Measurements from ENCODE around the gene C1orf216. TPM values are rescaled to one million over a fixed set of nuclear protein-coding genes. Genes with fewer than 3 reads are reported as not detected.
"Not testable (repeated sequence)": the region's sequence is repeated elsewhere in the genome, so short reads cannot be mapped to it uniquely, and the experiment has no call there.

C1orf216 gene
- total and polyA plus RNA-seq, 7 experiments from 2014 or later, result 3.2 to 15.2 (median 4.6) TPM

DNA sequence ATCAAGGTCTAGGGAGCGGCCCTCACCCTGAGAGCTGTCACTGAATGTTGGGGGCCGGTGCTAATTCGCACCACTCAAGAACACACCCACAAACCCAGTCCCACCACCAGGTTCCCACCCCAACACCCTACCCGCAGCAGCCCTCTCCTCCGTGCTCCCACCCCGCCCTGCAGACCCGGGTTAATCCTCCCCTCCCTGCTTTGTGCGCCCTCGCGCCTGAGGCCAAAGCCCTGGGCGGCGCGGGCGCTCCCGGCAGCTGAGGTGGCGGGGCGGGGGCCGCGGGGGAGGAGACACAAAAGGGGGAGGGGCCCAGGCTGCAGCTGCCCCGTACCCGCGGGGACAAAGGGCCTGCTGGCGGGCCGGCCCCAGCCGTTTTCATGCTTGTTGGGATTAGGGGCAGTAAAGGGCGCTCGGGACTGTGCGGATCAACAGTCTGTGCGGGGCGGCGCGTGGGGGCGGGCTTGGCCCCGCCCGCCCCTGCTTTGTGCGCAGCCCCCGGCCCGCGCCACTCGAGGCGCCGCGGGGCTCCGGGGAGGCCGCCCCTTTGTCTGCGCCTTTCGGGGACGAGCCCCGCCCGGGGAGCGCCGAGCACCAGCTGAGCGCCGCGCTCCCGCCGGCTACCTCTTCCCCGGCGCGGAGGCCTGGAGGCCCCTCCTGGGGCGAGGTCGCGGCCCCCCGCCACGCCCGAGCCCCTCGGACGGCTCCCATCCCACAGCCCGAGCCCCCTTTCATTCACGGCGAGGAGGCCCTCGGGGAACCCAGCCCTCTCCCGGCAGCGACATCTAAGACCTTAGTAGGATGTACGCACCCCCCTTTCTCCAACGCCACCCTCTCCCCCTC lies 10.9 kb downstream of the C1orf216 start:
- peak overlapping the region; percentile 75 to 97 (median 86) for H3K4me3 Mint-ChIP-seq
- H3K36me3 Mint-ChIP-seq, result peaks cover 0 to 9% (median 0%) of the 10 kb centered on the region in 5 donors
- no peaks in the 10 kb centered on the region for H3K9me3 Mint-ChIP-seq
- H3K4me1 Mint-ChIP-seq, result peaks cover 7 to 24% (median 18%) of the 10 kb centered on the region in 7 donors
- Histone ChIP-seq H3K9me3 (ENCODE audit: control insufficient read depth in 2 of 3, low read length in 3 of 3) (no peaks in the 10 kb centered on the region), H3K36me3 (ENCODE audit: control insufficient read depth in 2 of 3, insufficient read depth in 3 of 3, low read length in 3 of 3) (no peaks in the 10 kb centered on the region), H3K4me3 (ENCODE audit: low read length) (peak overlapping the region; percentile 53), H3K27me3 (ENCODE audit: control insufficient read depth in 2 of 2, insufficient read depth in 2 of 2, low read length in 2 of 2) (no peaks in the 10 kb centered on the region), H3K27ac (ENCODE audit: low read depth, low read length) (no peak overlapping the region), H3K4me1 (ENCODE audit: control insufficient read depth in 2 of 2, insufficient read depth in 2 of 2, low read length in 2 of 2) (peaks cover 0 to 5% of the 10 kb centered on the region in 2 donors)
- peak overlapping the region in 1 of 9 donors; percentile 67 for H3K27ac Mint-ChIP-seq
- ATAC-seq (peak; percentile 61), DNase-seq (peak in 4 of 9 donors; percentile 7 to 48 (median 20))
- ChIA-PET POLR2A (no interaction called here), CTCF (interaction anchor here (0.7 to 1.1 kb wide), 2 partner anchors 7 to 61 kb away, joined by 3 to 4 read pairs; no protein-coding TSS in a partner anchor)
- peaks cover 31 to 60% (median 45%) of the 10 kb centered on the region in 5 donors for H3K27me3 Mint-ChIP-seq
- intact Hi-C loops (cut with micrococcal nuclease), result no loop called here

DNA sequence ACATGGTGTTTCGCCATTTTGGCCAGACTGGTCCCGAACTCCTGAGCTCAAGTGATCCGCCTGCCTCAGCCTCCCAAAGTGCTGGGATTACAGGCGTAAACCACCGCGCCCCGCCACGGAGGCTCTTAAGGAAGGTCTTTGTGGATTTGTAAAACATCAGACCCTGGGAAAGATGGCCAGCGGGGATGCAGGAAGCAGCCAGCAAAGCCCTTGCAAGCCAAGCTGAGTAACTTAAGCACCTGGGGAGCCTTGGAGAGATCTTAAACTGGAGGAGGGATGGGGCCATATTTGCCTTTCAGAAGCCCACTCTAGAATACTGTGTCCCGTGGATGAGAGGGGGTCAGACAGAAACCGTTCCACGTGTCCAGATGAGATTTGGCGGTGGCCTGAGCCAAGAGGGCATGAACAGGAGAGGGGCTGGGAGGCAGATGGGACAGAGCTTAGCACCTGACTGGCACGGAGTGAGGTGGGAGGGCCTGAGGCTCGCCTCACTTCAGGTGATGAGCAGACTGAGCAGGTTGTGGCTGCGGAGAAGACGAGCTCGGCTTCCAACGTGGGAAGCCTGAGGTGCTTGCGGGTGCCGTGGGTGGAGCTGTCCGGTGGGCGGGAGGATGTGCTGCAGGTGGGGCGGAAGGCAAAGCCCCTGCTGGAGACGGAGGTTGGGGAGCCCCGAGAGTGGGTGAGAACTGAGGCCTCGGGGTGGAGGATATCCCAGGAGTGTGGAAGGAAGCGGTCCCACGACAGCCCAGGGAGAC lies 11.7 kb downstream of the C1orf216 start:
- Histone ChIP-seq H3K27ac (ENCODE audit: low read depth, low read length) (no peak overlapping the region), H3K9me3 (ENCODE audit: control insufficient read depth in 2 of 3, low read length in 3 of 3) (no peaks in the 10 kb centered on the region), H3K4me3 (ENCODE audit: low read length) (peak overlapping the region; percentile 53), H3K4me1 (ENCODE audit: control insufficient read depth in 2 of 2, insufficient read depth in 2 of 2, low read length in 2 of 2) (peaks cover 0 to 5% of the 10 kb centered on the region in 2 donors), H3K27me3 (ENCODE audit: control insufficient read depth in 2 of 2, insufficient read depth in 2 of 2, low read length in 2 of 2) (no peaks in the 10 kb centered on the region), H3K36me3 (ENCODE audit: control insufficient read depth in 2 of 3, insufficient read depth in 3 of 3, low read length in 3 of 3) (no peaks in the 10 kb centered on the region)
- peaks cover 7 to 24% (median 18%) of the 10 kb centered on the region in 7 donors for H3K4me1 Mint-ChIP-seq
- POLR2A ChIA-PET, result no interaction called here
- ATAC-seq (peak; percentile 61), DNase-seq (peak in 5 of 9 donors; percentile 12 to 43 (median 20))
- intact Hi-C loops (cut with micrococcal nuclease), result no loop called here
- H3K36me3 Mint-ChIP-seq, result peaks cover 0 to 9% (median 0%) of the 10 kb centered on the region in 5 donors
- peaks cover 36 to 67% (median 49%) of the 10 kb centered on the region in 5 donors for H3K27me3 Mint-ChIP-seq
- CTCF ChIA-PET, result interaction anchor here (0.7 to 1.1 kb wide), 2 partner anchors 8 to 62 kb away, joined by 3 to 4 read pairs; no protein-coding TSS in a partner anchor
- peak overlapping the region in 2 of 9 donors; percentile 5 to 16 for H3K27ac Mint-ChIP-seq
- peak overlapping the region; percentile 75 to 97 (median 86) for H3K4me3 Mint-ChIP-seq
- no peaks in the 10 kb centered on the region for H3K9me3 Mint-ChIP-seq

DNA sequence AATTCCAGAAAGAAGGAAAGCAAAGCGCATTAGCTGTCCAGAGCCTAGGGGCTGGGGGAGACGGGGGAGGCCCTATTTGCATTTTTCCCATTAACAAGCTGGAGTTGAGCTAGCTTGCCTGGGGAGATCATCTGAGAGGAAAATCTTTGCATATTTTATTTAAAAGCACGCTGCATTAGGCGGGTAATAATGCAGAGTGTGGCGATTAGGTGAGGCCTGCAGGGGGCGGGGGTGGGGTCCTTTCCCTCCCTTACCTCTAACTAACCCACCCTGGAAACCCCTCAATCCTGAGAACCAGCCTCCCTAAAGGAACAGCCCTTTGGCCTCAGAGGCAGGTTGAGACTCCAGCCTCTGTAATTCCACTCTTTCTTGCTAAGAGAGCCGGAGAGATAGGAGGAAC lies 16.2 kb downstream of the C1orf216 start:
- Histone ChIP-seq H3K36me3 (ENCODE audit: control insufficient read depth in 2 of 3, insufficient read depth in 3 of 3, low read length in 3 of 3) (no peaks in the 10 kb centered on the region), H3K27me3 (ENCODE audit: control insufficient read depth in 2 of 2, insufficient read depth in 2 of 2, low read length in 2 of 2) (no peaks in the 10 kb centered on the region), H3K9me3 (ENCODE audit: control insufficient read depth in 2 of 3, low read length in 3 of 3) (no peaks in the 10 kb centered on the region), H3K27ac (ENCODE audit: low read depth, low read length) (no peak overlapping the region), H3K4me3 (ENCODE audit: low read length) (no peak overlapping the region), H3K4me1 (ENCODE audit: control insufficient read depth in 2 of 2, insufficient read depth in 2 of 2, low read length in 2 of 2) (no peaks in the 10 kb centered on the region)
- ChIA-PET CTCF (interaction anchor here (2.3 kb wide), 1 partner anchor 11 kb away, joined by 7 read pairs; no protein-coding TSS in a partner anchor), POLR2A (no interaction called here)
- no peak for ATAC-seq
- Mint-ChIP-seq H3K9me3 (peaks cover 0 to 3% (median 0%) of the 10 kb centered on the region in 11 donors), H3K36me3 (peaks cover 0 to 4% (median 0%) of the 10 kb centered on the region in 5 donors), H3K27ac (no peak overlapping the region), H3K27me3 (peaks cover 54 to 88% (median 77%) of the 10 kb centered on the region in 5 donors), H3K4me3 (no peak overlapping the region), H3K4me1 (peaks cover 6 to 9% (median 8%) of the 10 kb centered on the region in 7 donors)
- intact Hi-C loops (cut with micrococcal nuclease), result no loop called here
- no peak for DNase-seq

DNA sequence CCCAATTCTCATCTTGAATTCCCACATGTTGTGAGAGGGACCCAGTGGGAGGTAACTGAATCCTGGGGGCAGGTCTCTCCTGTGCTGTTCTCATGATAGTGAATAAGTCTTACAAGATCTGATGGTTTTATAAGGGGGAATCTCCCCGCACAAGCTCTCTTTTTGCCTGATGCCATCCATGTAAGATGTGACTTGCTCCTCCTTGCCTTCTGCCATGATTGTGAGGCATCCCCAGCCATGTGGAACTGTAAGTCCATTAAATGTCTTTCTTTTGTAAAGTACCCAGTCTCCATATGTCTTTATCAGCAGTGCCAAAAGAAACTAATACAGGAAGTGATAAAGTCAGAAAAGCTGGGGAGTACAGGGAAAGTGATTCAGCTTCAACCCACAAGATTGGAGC lies 19.5 kb downstream of the C1orf216 start:
- intact Hi-C loops (cut with micrococcal nuclease); POLR2A ChIA-PET; H3K27ac ChIP-seq (ENCODE audit: low read depth, low read length); H3K4me3 ChIP-seq (ENCODE audit: low read length); H3K36me3 Mint-ChIP-seq; H3K27ac Mint-ChIP-seq; H3K27me3 ChIP-seq (ENCODE audit: control insufficient read depth in 2 of 2, insufficient read depth in 2 of 2, low read length in 2 of 2); H3K9me3 Mint-ChIP-seq; H3K9me3 ChIP-seq (ENCODE audit: control insufficient read depth in 2 of 3, low read length in 3 of 3); CTCF ChIA-PET; ATAC-seq; H3K36me3 ChIP-seq (ENCODE audit: control insufficient read depth in 2 of 3, insufficient read depth in 3 of 3, low read length in 3 of 3); H3K4me1 Mint-ChIP-seq; H3K4me1 ChIP-seq (ENCODE audit: control insufficient read depth in 2 of 2, insufficient read depth in 2 of 2, low read length in 2 of 2); H3K4me3 Mint-ChIP-seq; DNase-seq: not testable (repeated sequence)
- peaks cover 35 to 73% (median 58%) of the 10 kb centered on the region in 5 donors for H3K27me3 Mint-ChIP-seq

DNA sequence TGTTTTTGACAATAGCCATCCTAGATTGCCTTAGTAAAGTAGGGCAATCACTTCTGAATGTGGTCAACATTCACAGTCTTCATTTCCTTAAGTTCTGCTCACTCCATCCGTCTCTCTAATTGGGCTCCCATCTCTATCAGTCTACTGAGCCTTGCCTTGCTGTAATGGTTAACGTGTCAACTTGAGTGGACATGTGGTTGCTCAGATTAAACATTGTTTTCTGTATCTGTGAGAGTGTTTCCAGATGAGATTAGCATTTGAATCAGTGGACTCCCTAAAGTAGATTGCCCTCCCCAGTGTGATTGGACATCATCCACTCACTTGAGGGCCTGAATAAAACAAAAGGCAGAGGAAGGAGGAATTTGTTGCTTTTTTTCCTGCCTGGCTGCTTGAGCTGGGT lies 26.4 kb downstream of the C1orf216 start:
- no peaks in the 10 kb centered on the region for H3K9me3 ChIP-seq (ENCODE audit: control insufficient read depth in 2 of 3, low read length in 3 of 3)
- Mint-ChIP-seq H3K27me3 (peaks cover 4 to 38% (median 14%) of the 10 kb centered on the region in 5 donors), H3K27ac (no peak overlapping the region), H3K4me1 (peaks cover 0 to 6% (median 0%) of the 10 kb centered on the region in 7 donors), H3K9me3 (no peaks in the 10 kb centered on the region), H3K36me3 (no peaks in the 10 kb centered on the region), H3K4me3 (no peak overlapping the region)
- CTCF ChIA-PET, result no interaction called here
- POLR2A ChIA-PET, result no interaction called here
- H3K27ac ChIP-seq (ENCODE audit: low read depth, low read length), result no peak overlapping the region
- DNase-seq (no peak), ATAC-seq (no peak)
- intact Hi-C loops (cut with micrococcal nuclease), result no loop called here
- no peak overlapping the region for H3K4me3 ChIP-seq (ENCODE audit: low read length)
- no peaks in the 10 kb centered on the region for H3K36me3 ChIP-seq (ENCODE audit: control insufficient read depth in 2 of 3, insufficient read depth in 3 of 3, low read length in 3 of 3)
- H3K27me3 ChIP-seq (ENCODE audit: control insufficient read depth in 2 of 2, insufficient read depth in 2 of 2, low read length in 2 of 2), result no peaks in the 10 kb centered on the region
- H3K4me1 ChIP-seq (ENCODE audit: control insufficient read depth in 2 of 2, insufficient read depth in 2 of 2, low read length in 2 of 2), result no peaks in the 10 kb centered on the region

DNA sequence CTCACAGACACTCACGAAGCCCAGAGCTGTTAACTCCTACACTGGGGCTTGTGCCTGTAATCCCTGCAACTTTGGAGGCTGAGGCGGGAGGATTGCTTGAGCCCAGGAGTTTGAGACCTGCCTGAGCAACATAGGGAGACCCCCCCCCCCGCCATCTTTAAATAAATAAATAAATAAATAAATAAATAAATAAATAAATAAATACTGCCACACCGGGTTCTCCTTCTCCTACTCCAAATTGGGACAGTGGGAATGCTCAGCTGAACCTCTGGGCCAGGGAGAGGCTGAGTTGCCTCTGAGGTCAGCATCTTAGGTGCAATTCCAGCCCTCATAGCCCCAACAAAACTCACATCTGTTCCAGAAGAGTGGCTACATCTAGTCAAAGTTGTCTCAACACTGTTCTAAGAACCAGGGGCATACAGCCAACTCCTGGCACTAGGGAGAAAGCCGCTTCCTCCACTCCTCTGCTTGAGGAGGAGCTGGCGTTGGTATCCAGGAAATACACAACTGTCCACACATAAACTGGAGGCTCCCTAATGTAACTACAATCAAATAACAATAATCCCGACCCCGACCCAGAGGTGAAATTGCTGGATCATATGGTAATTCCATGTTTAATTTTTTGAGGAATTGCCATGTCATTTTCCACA lies 27.0 kb downstream of the C1orf216 start:
- Mint-ChIP-seq H3K4me1 (peaks cover 0 to 6% (median 0%) of the 10 kb centered on the region in 7 donors), H3K4me3 (no peak overlapping the region), H3K36me3 (no peaks in the 10 kb centered on the region), H3K27me3 (peaks cover under 1 to 34% (median 14%) of the 10 kb centered on the region in 5 donors), H3K9me3 (no peaks in the 10 kb centered on the region), H3K27ac (no peak overlapping the region)
- ATAC-seq, result no peak
- CTCF ChIA-PET, result no interaction called here
- H3K4me1 ChIP-seq (ENCODE audit: control insufficient read depth in 2 of 2, insufficient read depth in 2 of 2, low read length in 2 of 2), result no peaks in the 10 kb centered on the region
- H3K4me3 ChIP-seq (ENCODE audit: low read length), result no peak overlapping the region
- H3K27ac ChIP-seq (ENCODE audit: low read depth, low read length), result no peak overlapping the region
- POLR2A ChIA-PET, result no interaction called here
- no peaks in the 10 kb centered on the region for H3K27me3 ChIP-seq (ENCODE audit: control insufficient read depth in 2 of 2, insufficient read depth in 2 of 2, low read length in 2 of 2)
- intact Hi-C loops (cut with micrococcal nuclease), result no loop called here
- no peaks in the 10 kb centered on the region for H3K9me3 ChIP-seq (ENCODE audit: control insufficient read depth in 2 of 3, low read length in 3 of 3)
- no peaks in the 10 kb centered on the region for H3K36me3 ChIP-seq (ENCODE audit: control insufficient read depth in 2 of 3, insufficient read depth in 3 of 3, low read length in 3 of 3)
- no peak for DNase-seq

All from naive thymus-derived CD4-positive, alpha-beta T cell (primary cell).